D721Med (cell line): ENCODE data around the gene CASP2.

Experiments used
- DNase-seq: peaks from one replicate; pipeline ENCODE4 v3.0.0; 2011; ENCODE audit warnings: low spot score; ENCODE audit not compliant: insufficient read length
- FAIRE-seq: peaks from 2 replicates; lab custom pipeline; 2011; peaks lifted over from hg19 to GRCh38; lab: Jason Lieb, UNC
- TF ChIP-seq, protein P1 (sequence below): IDR thresholded peaks from 2 replicates; pipeline ENCODE4 v1.5.1; 2012; ENCODE audit warnings: mild to moderate bottlenecking, control low read depth; ENCODE audit not compliant: insufficient read depth; ENCODE audit errors: missing control alignments

CASP2 gene

DNA sequence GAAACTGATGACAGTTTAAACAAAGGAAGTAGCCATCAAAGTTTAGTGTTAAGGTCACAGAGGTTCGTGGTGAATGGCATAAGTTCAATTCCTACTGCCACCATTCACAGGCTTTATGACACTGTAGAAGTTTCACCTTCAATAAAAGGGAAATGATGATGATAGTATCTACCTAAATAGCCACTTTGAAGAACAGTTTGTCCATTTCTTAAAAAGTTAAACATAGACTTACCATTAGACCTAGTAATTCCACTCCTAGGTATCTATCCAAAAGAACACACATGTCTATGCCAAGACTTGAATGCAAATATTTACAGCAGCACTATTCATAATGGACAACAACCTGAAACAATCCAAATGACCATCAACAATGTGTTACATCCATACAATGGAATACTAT is 43.8 kb upstream of the CASP2 start:
- DNase-seq (no peak), FAIRE-seq (no peak)
- TF ChIP-seq, protein P1, sequence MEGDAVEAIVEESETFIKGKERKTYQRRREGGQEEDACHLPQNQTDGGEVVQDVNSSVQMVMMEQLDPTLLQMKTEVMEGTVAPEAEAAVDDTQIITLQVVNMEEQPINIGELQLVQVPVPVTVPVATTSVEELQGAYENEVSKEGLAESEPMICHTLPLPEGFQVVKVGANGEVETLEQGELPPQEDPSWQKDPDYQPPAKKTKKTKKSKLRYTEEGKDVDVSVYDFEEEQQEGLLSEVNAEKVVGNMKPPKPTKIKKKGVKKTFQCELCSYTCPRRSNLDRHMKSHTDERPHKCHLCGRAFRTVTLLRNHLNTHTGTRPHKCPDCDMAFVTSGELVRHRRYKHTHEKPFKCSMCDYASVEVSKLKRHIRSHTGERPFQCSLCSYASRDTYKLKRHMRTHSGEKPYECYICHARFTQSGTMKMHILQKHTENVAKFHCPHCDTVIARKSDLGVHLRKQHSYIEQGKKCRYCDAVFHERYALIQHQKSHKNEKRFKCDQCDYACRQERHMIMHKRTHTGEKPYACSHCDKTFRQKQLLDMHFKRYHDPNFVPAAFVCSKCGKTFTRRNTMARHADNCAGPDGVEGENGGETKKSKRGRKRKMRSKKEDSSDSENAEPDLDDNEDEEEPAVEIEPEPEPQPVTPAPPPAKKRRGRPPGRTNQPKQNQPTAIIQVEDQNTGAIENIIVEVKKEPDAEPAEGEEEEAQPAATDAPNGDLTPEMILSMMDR: no peak

DNA sequence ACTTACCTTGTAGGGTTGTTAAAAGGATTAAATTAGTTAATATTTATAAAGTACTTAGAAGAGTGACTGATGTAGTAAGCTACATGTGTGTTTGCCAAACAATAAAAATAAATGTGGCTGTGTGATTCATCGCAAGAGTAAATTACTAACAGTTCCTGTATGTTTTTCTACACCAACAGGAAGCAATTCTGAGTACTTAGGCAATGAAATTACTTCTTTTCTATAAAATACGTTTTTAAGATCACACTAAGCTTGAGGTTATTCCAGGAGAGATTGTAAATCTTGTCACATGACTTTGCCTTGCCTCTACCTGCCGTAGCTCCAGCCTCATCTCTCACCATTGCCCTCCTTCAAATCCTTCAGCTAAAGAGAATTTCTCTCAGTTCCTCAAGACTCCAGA is 43.0 kb upstream of the CASP2 start:
- FAIRE-seq (no peak), DNase-seq (no peak)
- TF ChIP-seq, protein P1: no peak

DNA sequence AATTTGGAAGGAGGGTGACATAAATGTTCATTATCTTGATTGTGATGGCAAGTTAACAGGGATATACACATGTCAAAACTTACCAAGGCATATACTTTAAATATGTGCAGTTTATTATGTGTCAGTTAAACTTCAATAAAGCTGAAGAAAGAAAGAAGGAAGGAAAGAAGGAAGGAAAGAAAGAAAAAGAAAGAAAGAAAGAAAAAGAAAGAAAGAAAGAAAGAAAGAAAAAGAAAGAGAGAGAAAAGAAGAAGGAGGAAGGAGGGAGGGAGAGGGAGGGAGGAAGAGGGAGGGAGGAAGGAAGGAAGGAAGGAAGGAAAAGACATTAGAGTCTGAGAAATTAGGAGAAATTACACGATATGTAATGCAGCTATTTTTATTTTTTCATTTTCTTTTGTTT is 40.8 kb upstream of the CASP2 start:
- TF ChIP-seq, protein P1: no peak
- no peak for DNase-seq
- FAIRE-seq: no peak

DNA sequence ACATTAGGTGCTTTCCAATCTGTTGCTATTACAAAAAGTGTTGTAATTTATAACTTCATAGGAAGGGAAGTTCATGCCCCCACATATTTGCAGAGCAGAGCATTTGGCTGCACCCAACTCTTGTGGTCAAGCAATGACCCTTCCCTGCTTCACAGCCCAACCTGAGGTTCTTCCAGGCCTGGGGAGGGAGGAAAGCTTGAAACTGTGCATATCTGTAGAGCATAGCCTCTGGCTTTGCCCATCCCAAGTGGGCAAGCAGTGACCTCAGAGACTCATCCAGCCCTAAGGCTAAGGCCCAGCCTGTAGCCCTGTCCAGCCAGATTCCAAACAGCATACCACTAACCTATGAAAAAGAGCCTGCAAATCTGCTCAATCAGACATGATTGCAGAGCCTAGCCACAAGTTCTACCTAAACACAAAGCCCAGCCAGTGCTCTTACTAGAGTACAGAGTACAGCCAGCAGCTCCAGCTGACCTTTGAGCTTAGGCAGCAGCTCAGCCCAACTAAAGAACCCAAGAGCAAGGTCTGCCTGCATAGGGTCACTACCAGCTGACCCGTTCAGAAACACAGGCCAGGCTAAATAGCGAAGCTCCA is 39.3 kb upstream of the CASP2 start:
- TF ChIP-seq, protein P1: no peak
- FAIRE-seq (no peak), DNase-seq (no peak)

DNA sequence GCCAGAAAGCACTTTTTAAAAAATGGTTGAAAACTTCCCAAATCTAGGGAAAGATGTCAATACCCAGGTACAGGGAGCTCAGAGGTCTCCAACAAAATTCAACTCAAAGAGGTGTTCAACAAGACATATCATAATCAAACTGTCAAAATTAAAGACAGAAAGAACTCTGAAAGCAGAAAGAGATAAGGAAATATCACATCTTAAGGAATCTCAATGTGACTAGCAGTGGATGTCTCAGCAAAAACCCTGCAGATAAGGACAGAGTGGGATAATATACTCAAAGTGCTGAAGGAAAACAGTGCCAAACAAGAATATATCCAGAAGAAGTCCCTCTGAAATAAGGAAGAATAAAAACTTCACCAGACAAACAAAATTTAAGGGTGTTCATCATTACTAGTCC is 38.0 kb upstream of the CASP2 start:
- TF ChIP-seq, protein P1: no peak
- no peak for FAIRE-seq
- no peak for DNase-seq

DNA sequence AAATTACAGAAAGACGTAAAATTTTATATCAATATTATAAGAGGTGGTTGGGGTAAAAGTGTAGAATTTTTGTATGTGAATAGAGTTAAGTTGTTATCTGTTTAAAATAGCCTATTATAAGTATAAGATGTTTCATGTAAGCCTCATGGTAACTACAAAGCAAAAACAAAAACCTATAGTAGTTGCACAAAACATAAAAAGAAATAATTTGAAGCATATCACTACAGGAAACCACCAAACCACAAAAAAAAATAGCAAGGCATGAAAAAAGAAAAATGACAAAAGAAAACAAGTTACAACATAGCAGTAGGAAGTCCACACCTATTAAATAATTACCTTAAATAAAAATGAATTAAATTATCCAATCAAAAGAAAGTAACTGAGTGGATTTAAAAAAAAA is 37.3 kb upstream of the CASP2 start:
- TF ChIP-seq, protein P1: no peak
- DNase-seq: no peak
- FAIRE-seq: no peak

DNA sequence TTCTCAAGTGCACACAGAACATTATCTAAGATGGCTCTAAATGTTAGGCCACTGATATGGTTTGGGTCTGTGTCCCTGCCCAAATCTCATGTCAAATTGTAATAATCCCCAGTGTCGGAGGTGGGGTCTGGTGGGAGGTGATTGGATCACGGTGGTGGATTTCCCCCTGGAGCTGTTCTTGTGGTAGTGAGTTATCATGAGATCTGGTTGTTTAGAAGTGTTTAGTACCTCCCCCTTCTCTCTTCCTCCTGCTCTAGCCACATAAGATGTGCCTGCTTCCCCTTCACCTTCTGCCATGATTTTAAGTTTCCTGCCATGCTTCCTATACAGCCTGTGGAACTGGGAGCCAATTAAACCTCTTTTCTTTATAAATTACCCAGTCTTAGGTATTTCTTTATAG is 36.1 kb upstream of the CASP2 start:
- DNase-seq (no peak), FAIRE-seq (no peak)
- TF ChIP-seq, protein P1: no peak
